ENCODE results near the gene TAS2R43.
"Not testable (repeated sequence)": the region's sequence is repeated elsewhere in the genome, so short reads cannot be mapped to it uniquely, and the experiment has no call there.

The TAS2R43 gene

GRCh38 chr12:11092128-11092527, at the start of gene TAS2R43:
Gene TAS2R43, minus strand, starts transcription at chr12:11092313. Its CDS starts 84 bp downstream, at chr12:11092229.
- no peaks in the 10 kb centered on the region for H3K4me1 ChIP-seq (ENCODE audit: control insufficient read depth, insufficient read depth, low read length)
- H3K36me3 ChIP-seq (ENCODE audit: control insufficient read depth, insufficient read depth, low read length), result no peaks in the 10 kb centered on the region
- H3K27me3 ChIP-seq (ENCODE audit: control insufficient read depth, insufficient read depth, low read length), result no peaks in the 10 kb centered on the region
- H3K4me3 ChIP-seq (ENCODE audit: low read length), result no peak within 1 kb of the TSS
- no peak within 1 kb of the TSS for H3K9ac ChIP-seq (ENCODE audit: low read length)
- H3K9me3 ChIP-seq (ENCODE audit: control insufficient read depth, low read length), result no peaks in the 10 kb centered on the region

GRCh38 chr12:11136075-11136474, 44.0 kb upstream of the TAS2R43 start:
- H3K36me3 ChIP-seq (ENCODE audit: control insufficient read depth, insufficient read depth, low read length), result no peaks in the 10 kb centered on the region
- H3K9ac ChIP-seq (ENCODE audit: low read length), result no peak overlapping the region
- no peaks in the 10 kb centered on the region for H3K9me3 ChIP-seq (ENCODE audit: control insufficient read depth, low read length)
- no peak overlapping the region for H3K4me3 ChIP-seq (ENCODE audit: low read length)
- H3K4me1 ChIP-seq (ENCODE audit: control insufficient read depth, insufficient read depth, low read length), result no peaks in the 10 kb centered on the region
- H3K27me3 ChIP-seq (ENCODE audit: control insufficient read depth, insufficient read depth, low read length), result no peaks in the 10 kb centered on the region

- no peaks in the 10 kb centered on the region for H3K36me3 ChIP-seq (ENCODE audit: control insufficient read depth, insufficient read depth, low read length)
- H3K9me3 ChIP-seq (ENCODE audit: control insufficient read depth, low read length), result no peaks in the 10 kb centered on the region
- no peak within 1 kb of the TSS for H3K9ac ChIP-seq (ENCODE audit: low read length)
- H3K4me3 ChIP-seq (ENCODE audit: low read length), result no peak within 1 kb of the TSS
- no peaks in the 10 kb centered on the region for H3K27me3 ChIP-seq (ENCODE audit: control insufficient read depth, insufficient read depth, low read length)
- H3K4me1 ChIP-seq (ENCODE audit: control insufficient read depth, insufficient read depth, low read length), result no peaks in the 10 kb centered on the region
Measured at GRCh38 chr12:11134305-11134704, 42.2 kb upstream of the TAS2R43 start, which contains the start of gene TAS2R30. Gene TAS2R30, minus strand, starts transcription at chr12:11134644. Its CDS starts 400 bp downstream, at chr12:11134244.

GRCh38 chr12:11133816-11134215, 41.7 kb upstream of the TAS2R43 start:
- H3K27me3 ChIP-seq (ENCODE audit: control insufficient read depth, insufficient read depth, low read length), result no peaks in the 10 kb centered on the region
- H3K4me1 ChIP-seq (ENCODE audit: control insufficient read depth, insufficient read depth, low read length), result no peaks in the 10 kb centered on the region
- H3K4me3 ChIP-seq (ENCODE audit: low read length), result no peak overlapping the region
- H3K36me3 ChIP-seq (ENCODE audit: control insufficient read depth, insufficient read depth, low read length), result no peaks in the 10 kb centered on the region
- no peak overlapping the region for H3K9ac ChIP-seq (ENCODE audit: low read length)
- H3K9me3 ChIP-seq (ENCODE audit: control insufficient read depth, low read length), result no peaks in the 10 kb centered on the region

- no peaks in the 10 kb centered on the region for H3K36me3 ChIP-seq (ENCODE audit: control insufficient read depth, insufficient read depth, low read length)
- H3K4me1 ChIP-seq (ENCODE audit: control insufficient read depth, insufficient read depth, low read length), result no peaks in the 10 kb centered on the region
- H3K9me3 ChIP-seq (ENCODE audit: control insufficient read depth, low read length), result no peaks in the 10 kb centered on the region
- no peak overlapping the region for H3K9ac ChIP-seq (ENCODE audit: low read length)
- H3K27me3 ChIP-seq (ENCODE audit: control insufficient read depth, insufficient read depth, low read length), result no peaks in the 10 kb centered on the region
- H3K4me3 ChIP-seq (ENCODE audit: low read length), result no peak overlapping the region
Measured at GRCh38 chr12:11133162-11133561, 41.0 kb upstream of the TAS2R43 start.

GRCh38 chr12:11130999-11131398, 38.9 kb upstream of the TAS2R43 start:
- Histone ChIP-seq H3K4me1 (ENCODE audit: control insufficient read depth, insufficient read depth, low read length) (no peaks in the 10 kb centered on the region), H3K9ac (ENCODE audit: low read length) (no peak overlapping the region), H3K36me3 (ENCODE audit: control insufficient read depth, insufficient read depth, low read length) (no peaks in the 10 kb centered on the region), H3K27me3 (ENCODE audit: control insufficient read depth, insufficient read depth, low read length) (no peaks in the 10 kb centered on the region), H3K4me3 (ENCODE audit: low read length) (no peak overlapping the region), H3K9me3 (ENCODE audit: control insufficient read depth, low read length) (no peaks in the 10 kb centered on the region)

- Histone ChIP-seq H3K4me1 (ENCODE audit: control insufficient read depth, insufficient read depth, low read length) (no peaks in the 10 kb centered on the region), H3K9ac (ENCODE audit: low read length) (no peak overlapping the region), H3K27me3 (ENCODE audit: control insufficient read depth, insufficient read depth, low read length) (no peaks in the 10 kb centered on the region), H3K9me3 (ENCODE audit: control insufficient read depth, low read length) (no peaks in the 10 kb centered on the region), H3K36me3 (ENCODE audit: control insufficient read depth, insufficient read depth, low read length) (no peaks in the 10 kb centered on the region), H3K4me3 (ENCODE audit: low read length) (no peak overlapping the region)
Measured at GRCh38 chr12:11130382-11130781, 38.3 kb upstream of the TAS2R43 start.

GRCh38 chr12:11114130-11114529, 22.0 kb upstream of the TAS2R43 start:
- H3K9me3 ChIP-seq (ENCODE audit: control insufficient read depth, low read length); H3K27me3 ChIP-seq (ENCODE audit: control insufficient read depth, insufficient read depth, low read length): not testable (repeated sequence)

GRCh38 chr12:11111213-11111612, 19.1 kb upstream of the TAS2R43 start:
- not testable (repeated sequence) for H3K9ac ChIP-seq (ENCODE audit: low read length); H3K9me3 ChIP-seq (ENCODE audit: control insufficient read depth, low read length); H3K36me3 ChIP-seq (ENCODE audit: control insufficient read depth, insufficient read depth, low read length)

More at GRCh38 chr12:11114130-11114529, 22.0 kb upstream of the TAS2R43 start:
- H3K36me3 ChIP-seq (ENCODE audit: control insufficient read depth, insufficient read depth, low read length); H3K4me3 ChIP-seq (ENCODE audit: low read length); H3K4me1 ChIP-seq (ENCODE audit: control insufficient read depth, insufficient read depth, low read length); H3K9ac ChIP-seq (ENCODE audit: low read length): not testable (repeated sequence)

GRCh38 chr12:11108862-11109261, 16.7 kb upstream of the TAS2R43 start:
- Histone ChIP-seq H3K27me3 (ENCODE audit: control insufficient read depth, insufficient read depth, low read length) (no peaks in the 10 kb centered on the region), H3K9ac (ENCODE audit: low read length) (no peak overlapping the region), H3K9me3 (ENCODE audit: control insufficient read depth, low read length) (no peaks in the 10 kb centered on the region), H3K36me3 (ENCODE audit: control insufficient read depth, insufficient read depth, low read length) (no peaks in the 10 kb centered on the region), H3K4me1 (ENCODE audit: control insufficient read depth, insufficient read depth, low read length) (no peaks in the 10 kb centered on the region), H3K4me3 (ENCODE audit: low read length) (no peak overlapping the region)

More at GRCh38 chr12:11111213-11111612, 19.1 kb upstream of the TAS2R43 start:
- not testable (repeated sequence) for H3K4me3 ChIP-seq (ENCODE audit: low read length); H3K27me3 ChIP-seq (ENCODE audit: control insufficient read depth, insufficient read depth, low read length); H3K4me1 ChIP-seq (ENCODE audit: control insufficient read depth, insufficient read depth, low read length)

- no peaks in the 10 kb centered on the region for H3K27me3 ChIP-seq (ENCODE audit: control insufficient read depth, insufficient read depth, low read length)
- H3K4me1 ChIP-seq (ENCODE audit: control insufficient read depth, insufficient read depth, low read length), result no peaks in the 10 kb centered on the region
- H3K9me3 ChIP-seq (ENCODE audit: control insufficient read depth, low read length), result no peaks in the 10 kb centered on the region
- no peaks in the 10 kb centered on the region for H3K36me3 ChIP-seq (ENCODE audit: control insufficient read depth, insufficient read depth, low read length)
- H3K4me3 ChIP-seq (ENCODE audit: low read length), result no peak overlapping the region
- H3K9ac ChIP-seq (ENCODE audit: low read length), result no peak overlapping the region
Measured at GRCh38 chr12:11107719-11108118, 15.6 kb upstream of the TAS2R43 start.

GRCh38 chr12:11106288-11106687, 14.2 kb upstream of the TAS2R43 start:
- Histone ChIP-seq H3K36me3 (ENCODE audit: control insufficient read depth, insufficient read depth, low read length) (no peaks in the 10 kb centered on the region), H3K9me3 (ENCODE audit: control insufficient read depth, low read length) (no peaks in the 10 kb centered on the region), H3K4me3 (ENCODE audit: low read length) (no peak overlapping the region), H3K27me3 (ENCODE audit: control insufficient read depth, insufficient read depth, low read length) (no peaks in the 10 kb centered on the region), H3K4me1 (ENCODE audit: control insufficient read depth, insufficient read depth, low read length) (no peaks in the 10 kb centered on the region), H3K9ac (ENCODE audit: low read length) (no peak overlapping the region)

- Histone ChIP-seq H3K9ac (ENCODE audit: low read length) (no peak overlapping the region), H3K27me3 (ENCODE audit: control insufficient read depth, insufficient read depth, low read length) (no peaks in the 10 kb centered on the region), H3K4me1 (ENCODE audit: control insufficient read depth, insufficient read depth, low read length) (no peaks in the 10 kb centered on the region), H3K4me3 (ENCODE audit: low read length) (no peak overlapping the region), H3K36me3 (ENCODE audit: control insufficient read depth, insufficient read depth, low read length) (no peaks in the 10 kb centered on the region), H3K9me3 (ENCODE audit: control insufficient read depth, low read length) (no peaks in the 10 kb centered on the region)
Measured at GRCh38 chr12:11105546-11105945, 13.4 kb upstream of the TAS2R43 start.
